IPS-18c (cell line): ENCODE measurements around the gene USO1.

Experiments
- H3K4me3 ChIP-seq: 2 replicates; pipeline ENCODE4 v1.7.0; 2013; ENCODE audit warnings: low read depth, mild to moderate bottlenecking, low read length, moderate library complexity; ENCODE audit not compliant: insufficient read depth
- H3K9me3 ChIP-seq: one replicate; pipeline ENCODE4 v1.6.1; 2013; ENCODE audit warnings: mild to moderate bottlenecking, low read length, moderate library complexity; ENCODE audit not compliant: control insufficient read depth, insufficient read depth

Gene USO1

DNA sequence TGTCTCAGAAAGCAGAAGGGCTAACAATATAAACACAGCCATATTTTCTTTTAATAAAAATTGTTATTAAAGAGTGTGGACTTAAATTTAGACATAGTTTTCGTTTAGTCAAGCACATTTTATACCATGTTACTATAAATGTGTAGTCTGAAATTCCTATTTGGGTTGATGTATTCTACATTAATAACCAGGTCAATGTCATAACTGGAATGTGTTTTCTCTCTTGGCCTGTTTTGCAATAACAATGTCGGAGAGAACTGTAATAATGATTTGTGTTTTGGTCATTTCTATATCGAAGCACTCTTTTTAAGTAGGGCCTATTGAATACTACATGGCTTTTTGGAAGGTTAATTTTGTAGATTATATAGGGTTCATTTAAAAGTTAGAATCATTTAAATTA is 5.5 kb downstream of the USO1 start:
- Histone ChIP-seq H3K9me3 (no peaks in the 10 kb centered on the region), H3K4me3 (no peak overlapping the region)

DNA sequence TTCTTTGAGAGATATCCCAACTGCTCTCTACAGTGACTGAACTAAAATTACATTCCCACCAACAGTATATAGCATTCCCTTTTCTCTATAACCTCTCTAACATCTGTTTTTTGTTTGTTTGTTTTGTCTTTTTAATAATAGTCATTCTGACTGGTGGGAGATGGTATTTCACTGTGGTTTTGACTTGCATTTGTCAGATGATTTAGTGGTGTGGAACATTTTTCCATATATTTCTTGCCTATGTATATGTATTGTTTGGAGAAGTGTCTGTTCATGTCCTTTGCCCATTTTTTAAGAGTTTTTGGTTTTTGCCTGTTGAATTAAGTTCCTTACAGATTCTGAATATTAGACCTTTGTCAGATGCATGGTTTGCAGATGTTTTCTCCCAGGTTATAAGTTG is 9.0 kb downstream of the USO1 start:
- Histone ChIP-seq H3K4me3 (no peak overlapping the region), H3K9me3 (no peaks in the 10 kb centered on the region)

DNA sequence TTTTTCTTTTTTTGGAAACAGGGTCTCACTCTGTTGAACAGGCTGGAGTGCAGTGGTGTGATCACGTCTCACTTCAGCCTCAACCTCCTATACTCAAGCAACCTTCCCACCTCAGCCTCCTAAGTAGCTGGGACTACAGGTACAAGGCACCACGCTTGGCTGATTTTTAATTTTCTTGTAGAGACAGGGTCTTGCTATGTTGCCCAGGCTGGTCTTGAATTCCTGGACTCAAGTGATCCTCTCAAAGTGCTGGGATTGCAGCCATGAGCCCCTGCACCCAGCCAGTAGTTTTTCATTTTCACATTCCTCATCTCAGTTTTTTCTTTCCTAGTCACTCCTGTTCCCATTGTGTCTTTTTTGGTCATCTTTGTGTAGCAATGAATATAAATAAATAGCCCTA is 11.1 kb downstream of the USO1 start:
- no peak overlapping the region for H3K4me3 ChIP-seq
- H3K9me3 ChIP-seq = no peaks in the 10 kb centered on the region

DNA sequence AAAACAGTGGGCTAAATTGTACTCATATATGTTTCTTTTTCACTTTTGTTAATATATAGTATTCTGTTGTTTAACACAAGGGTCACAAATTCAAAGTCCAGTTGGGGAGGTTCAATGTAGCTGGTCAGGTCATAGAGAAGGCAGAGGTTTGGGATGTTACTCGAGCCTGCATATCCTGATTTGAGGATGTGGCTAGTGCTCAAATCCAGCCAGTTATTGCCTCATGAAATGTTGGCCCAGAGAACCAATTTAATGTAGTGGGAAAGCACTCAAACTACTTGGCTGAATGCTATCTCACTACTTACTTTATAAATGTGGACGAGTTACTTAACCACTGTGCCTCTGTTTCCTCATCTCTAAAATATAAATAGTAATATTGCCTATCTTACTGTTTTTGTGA is 12.5 kb downstream of the USO1 start:
- H3K9me3 ChIP-seq = no peaks in the 10 kb centered on the region
- H3K4me3 ChIP-seq = no peak overlapping the region

DNA sequence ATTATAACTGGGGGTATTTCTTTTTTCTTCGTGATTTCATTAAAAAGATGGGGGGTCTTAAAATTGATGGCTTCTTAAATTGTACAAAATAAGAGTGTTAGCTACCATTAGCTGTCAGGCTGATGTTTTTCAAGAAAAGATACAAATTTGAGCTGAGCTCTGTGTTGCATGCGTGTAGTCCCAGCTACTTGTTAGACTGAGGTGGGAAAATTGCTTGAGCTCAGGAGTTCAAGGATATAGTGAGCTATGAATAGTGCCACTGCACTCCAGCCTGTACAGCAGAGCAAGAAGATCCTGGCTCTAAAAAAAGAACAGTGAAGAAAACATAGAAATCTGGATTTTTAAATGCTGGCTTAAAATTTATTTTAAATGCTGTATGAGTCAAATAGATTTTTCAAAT is 13.0 kb downstream of the USO1 start:
- H3K4me3 ChIP-seq = no peak overlapping the region

DNA sequence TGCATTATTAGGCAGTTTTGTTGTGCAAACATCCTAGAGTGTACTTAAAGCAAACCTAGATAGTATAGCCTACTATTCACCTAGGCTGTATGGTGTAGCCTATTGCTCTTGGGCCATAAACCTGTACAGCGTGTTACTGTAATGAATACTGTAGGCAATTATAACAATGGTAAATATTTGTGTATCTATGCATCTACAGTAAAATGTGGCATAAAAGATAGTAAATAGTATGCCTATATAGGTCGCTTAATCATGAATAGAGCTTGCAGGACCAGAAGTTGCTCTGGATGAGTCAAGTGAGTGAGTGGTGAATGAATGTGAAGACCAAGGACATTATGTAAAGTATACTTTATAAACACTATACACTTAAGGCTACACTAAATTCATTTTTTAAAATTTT is 16.6 kb downstream of the USO1 start:
- Histone ChIP-seq H3K9me3 (no peaks in the 10 kb centered on the region), H3K4me3 (no peak overlapping the region)

More for the DNA sequence above, 13.0 kb downstream of the USO1 start:
- H3K9me3 ChIP-seq = no peaks in the 10 kb centered on the region

DNA sequence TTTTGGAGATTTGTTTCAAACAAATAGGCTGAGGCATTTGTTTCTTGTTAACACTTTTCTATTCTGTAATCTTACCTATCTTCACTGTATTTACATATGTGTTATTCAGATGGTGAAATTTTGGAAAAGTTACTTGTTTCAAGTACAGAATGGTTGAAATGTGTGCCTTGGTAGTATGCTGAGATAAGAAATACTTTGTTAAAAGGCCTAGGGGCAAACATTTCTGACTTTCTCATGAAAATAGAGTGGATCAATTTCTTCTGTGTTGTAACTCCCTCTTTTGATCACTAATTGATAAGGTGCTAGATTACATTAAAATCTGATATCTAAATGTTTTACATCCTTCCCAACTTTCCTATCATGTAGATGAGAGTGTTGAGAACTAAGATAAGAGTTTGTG is 18.1 kb downstream of the USO1 start:
- Histone ChIP-seq H3K9me3 (no peaks in the 10 kb centered on the region), H3K4me3 (no peak overlapping the region)

DNA sequence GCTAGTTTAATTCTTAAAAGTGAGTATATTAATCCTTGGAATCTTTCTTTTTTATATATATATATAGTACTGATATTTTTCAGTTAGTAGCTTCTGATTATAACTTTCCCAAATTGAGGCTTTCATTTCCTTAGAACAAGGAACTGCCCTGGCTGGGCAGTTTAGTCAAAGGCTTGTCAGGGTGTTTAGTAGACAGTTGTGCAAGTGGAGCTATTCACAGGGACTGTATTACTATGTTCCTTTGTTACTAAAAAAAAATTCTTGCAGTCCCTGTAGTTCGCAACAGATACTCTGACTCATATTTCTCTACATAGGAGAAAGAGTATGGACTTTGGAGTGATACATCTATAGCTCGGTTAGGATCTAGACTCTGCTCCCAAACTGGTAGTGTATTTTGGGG is 20.8 kb downstream of the USO1 start:
- H3K4me3 ChIP-seq = no peak overlapping the region
- no peaks in the 10 kb centered on the region for H3K9me3 ChIP-seq

DNA sequence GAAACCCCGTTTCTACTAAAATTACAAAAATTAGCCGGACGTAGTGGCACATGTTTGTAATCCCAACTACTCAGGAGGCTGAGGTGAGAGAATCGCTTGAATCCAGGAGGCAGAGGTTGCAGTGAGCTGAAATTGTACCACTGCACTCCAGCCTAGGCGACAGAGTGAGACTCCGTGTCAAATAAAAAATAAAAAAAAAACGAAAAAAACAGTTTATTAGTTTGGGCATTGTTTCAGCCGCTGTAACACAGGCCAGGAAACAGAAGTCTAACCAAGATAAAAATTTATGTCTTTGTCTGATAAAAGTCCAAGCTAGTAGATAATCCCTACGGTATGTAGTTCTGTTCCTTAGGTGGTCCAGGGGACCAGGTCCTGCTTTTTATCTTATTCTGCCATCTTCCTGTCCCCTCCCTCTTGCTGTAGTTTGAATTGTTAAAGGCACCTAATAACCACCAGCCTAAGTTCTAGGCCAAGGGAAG is 21.4 kb downstream of the USO1 start:
- Histone ChIP-seq H3K4me3 (no peak overlapping the region), H3K9me3 (no peaks in the 10 kb centered on the region)

DNA sequence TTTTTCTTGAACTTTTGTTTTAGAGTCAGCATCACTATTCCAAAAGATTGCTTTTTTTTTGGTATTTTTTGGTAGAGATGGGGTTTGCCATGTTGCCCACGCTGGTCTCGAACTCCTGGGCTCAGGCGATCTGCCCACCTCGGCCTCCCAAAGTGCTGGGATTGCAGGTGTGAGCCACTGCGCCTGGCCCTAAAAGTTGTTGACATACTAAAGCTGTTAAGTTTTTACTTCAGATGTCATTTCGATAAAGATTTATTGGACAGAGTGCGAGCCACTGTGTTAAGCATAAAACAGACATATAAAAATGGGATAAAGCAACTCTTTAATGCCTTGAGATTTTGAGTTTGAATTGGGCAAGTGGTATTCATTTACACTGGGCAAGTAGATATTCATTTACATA is 28.3 kb downstream of the USO1 start:
- Histone ChIP-seq H3K4me3 (no peak overlapping the region), H3K9me3 (no peaks in the 10 kb centered on the region)

DNA sequence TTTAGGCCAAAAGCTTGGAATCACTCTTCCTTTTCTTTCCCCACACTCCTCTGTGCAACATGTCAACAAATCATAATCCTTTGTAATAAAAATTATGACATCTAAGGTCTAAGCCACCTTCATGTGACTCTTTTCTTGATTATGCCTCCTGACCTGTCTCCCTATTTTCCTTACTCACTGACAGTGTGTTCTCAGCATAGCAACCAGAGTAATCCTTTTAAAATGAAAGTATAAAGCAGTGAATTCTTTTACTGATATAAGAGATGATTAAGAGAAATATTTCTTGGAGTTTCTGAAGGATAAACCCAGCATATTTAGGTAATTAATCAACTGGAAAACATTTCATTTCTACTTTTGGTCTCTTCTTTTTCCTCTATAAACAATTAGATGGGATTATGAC is 44.7 kb downstream of the USO1 start:
- H3K9me3 ChIP-seq = no peaks in the 10 kb centered on the region
- no peak overlapping the region for H3K4me3 ChIP-seq

DNA sequence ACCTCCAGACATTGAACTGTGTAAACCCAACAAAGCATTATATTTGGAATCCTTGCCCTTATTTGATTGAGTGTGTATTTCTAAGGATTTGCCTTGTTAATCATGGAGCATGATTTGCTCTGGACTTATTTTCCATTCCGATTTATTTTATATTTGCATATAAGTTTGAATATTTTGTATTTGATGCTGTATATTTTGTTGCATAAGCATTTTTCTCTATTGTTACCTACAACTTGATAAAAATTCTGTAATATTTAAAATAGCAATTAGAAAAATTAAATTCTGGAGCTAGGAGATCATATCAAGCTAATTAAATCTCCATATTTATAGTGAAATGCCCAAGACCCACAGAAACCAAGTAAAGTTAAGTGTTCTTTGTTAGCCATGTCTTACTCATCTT is 47.2 kb downstream of the USO1 start:
- H3K4me3 ChIP-seq = no peak overlapping the region
- H3K9me3 ChIP-seq = no peaks in the 10 kb centered on the region

DNA sequence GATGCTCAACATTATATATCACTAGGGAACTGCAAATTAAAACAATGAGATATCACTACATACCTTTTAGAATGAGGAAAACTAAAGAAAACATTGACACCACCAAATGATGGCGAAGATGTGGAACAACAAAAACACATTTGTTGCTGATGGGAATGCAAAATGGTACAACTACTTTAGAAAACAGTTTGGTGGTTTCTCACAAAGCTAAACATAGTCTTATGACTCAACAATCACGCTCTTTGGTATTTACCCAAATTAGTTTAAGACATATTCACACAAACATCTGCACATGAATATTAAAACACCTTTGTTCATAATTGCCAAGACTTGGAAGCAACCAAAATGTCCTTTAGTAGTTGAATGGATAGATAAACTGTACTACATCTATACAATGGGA is 53.2 kb downstream of the USO1 start:
- H3K4me3 ChIP-seq = no peak overlapping the region
- H3K9me3 ChIP-seq = no peaks in the 10 kb centered on the region

DNA sequence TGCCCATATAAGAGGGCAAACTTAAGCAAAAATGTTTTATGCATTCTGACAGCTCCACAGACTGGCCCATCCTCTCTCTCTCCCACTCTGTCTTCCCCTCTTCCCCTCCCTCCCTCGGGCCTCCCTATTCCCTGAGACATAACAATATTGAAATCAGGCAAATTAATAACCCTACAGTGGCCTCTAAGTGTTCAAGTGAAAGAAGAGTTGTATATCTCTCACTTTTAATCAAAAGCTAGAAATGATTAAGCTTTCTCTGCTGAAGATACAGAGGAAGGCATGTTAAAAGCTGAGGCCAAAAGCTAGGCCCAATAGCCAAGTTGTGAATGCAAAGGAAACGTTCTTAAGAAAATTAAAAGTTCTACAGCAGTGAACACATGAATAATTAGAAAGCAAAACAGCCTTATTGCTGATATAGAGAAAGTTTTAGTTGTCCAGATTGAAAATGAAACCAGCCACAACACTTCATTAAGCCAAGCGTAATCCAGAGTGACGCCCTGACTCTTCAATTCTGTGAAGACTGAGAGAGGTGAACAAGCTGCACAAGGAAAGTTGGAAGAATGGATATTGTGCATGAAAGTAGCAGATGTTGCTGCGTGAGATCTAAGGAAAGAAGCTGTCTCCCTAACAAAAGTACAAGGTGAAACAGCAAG is 54.9 kb downstream of the USO1 start:
- H3K4me3 ChIP-seq = no peak overlapping the region
- H3K9me3 ChIP-seq = no peaks in the 10 kb centered on the region

DNA sequence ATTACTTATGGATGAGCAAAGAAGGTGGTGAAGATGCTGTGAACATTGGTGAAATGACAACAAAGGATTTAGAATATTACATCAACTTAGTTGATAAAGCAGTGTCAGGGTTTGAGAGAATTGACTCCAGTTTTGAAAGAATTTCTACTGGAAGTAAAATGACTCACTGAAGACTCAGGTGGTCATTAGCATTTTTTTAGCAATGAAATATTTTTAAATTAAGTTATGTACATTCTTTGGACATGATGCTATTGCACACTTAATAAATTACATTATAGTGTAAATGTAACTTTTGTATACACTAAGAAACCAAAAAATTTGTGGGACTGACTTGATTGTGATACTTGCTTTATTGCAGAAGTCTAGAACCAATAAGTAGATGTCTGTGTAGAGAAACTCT is 56.9 kb downstream of the USO1 start:
- Histone ChIP-seq H3K4me3 (no peak overlapping the region), H3K9me3 (no peaks in the 10 kb centered on the region)

DNA sequence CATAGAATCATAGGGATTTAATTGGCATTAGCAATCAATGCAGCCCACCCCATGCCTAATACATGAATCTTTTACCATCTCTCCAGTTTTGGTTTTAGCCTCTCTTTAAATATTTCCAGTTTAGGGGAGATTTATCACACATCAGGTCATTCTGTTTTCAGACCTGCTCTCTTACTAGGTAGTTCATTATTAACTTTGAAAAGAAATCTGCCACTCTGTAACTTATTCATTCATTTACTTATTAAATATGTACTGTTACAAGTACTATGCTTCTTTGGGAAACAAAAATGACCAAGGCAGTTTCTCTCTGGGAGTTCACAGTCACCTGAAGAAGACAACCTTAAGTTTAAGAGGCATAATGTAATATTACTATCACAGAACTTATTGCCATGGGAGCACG is 62.1 kb downstream of the USO1 start:
- no peak overlapping the region for H3K4me3 ChIP-seq
- no peaks in the 10 kb centered on the region for H3K9me3 ChIP-seq

DNA sequence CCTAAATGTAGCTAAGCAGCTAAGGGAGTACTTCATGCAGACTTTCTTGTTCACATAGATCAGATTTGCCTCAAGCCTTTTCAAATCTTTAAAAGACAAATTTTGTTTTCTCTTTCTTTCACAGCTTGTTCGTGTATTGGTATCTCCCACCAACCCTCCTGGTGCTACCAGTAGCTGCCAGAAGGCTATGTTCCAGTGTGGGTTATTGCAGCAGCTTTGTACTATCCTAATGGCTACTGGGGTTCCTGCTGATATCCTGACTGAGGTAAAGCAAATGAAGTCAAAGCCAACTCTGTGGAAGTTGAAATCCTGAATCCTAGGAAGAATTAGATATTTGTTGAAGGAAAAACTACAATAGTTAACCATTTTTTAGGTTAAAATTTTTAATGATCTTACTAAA is 62.6 kb downstream of the USO1 start:
- no peaks in the 10 kb centered on the region for H3K9me3 ChIP-seq
- no peak overlapping the region for H3K4me3 ChIP-seq

DNA sequence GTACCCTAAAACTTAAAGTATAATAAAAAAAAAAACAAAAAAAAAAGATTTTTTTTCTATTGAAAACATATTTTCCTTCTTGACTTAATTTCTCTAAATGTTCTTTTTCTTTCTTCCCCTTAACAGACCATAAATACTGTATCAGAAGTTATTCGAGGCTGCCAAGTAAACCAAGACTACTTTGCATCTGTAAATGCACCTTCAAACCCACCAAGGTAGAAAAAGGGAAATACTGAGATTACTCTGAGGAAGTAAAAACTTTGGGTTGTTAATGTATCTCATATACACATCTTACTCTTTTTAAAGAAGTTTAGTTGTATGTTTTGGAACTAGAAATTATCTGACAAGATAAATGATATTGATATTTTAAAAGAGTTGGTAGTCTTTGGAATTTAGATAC is 65.6 kb downstream of the USO1 start:
- H3K9me3 ChIP-seq = no peaks in the 10 kb centered on the region
- no peak overlapping the region for H3K4me3 ChIP-seq

DNA sequence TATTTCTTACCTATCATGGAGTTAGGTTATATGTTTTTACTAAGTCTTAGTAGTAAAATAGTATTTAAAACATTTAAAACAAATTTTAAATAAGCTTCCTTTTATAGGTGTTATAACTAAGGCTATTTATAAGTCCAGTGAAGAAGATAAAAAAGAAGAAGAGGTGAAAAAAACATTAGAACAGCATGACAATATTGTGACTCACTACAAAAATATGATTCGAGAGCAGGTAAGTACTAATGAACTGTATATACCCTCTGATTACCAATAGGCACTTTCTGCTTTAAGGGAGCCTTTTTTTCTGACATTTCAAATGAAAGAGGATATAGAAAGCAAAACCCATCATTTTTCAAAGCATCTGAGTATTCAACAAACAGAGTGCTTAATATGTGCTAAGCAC is 76.6 kb downstream of the USO1 start:
- no peak overlapping the region for H3K4me3 ChIP-seq
- H3K9me3 ChIP-seq = no peaks in the 10 kb centered on the region
